ENCODE results near the gene IGSF23. TPM values are rescaled to one million over a fixed set of nuclear protein-coding genes. Genes with fewer than 3 reads are reported as not detected.
A peak's percentile ranks its signal among the peaks of the same experiment; 100 is the strongest.

The IGSF23 gene
- total and polyA plus RNA-seq, 2 of the 13 experiments (the other 11 are each of a cell fraction or from before 2014, with no cell fraction given), result 2.3 to 8.8 TPM

- H3K27ac ChIP-seq (ENCODE audit: extremely low read length, insufficient read depth, low read length), result peak overlapping the region; percentile 24
- in situ Hi-C loops (cut with HindIII; ENCODE audit: extremely low pct_ligation_motif_present, low pct_unique_long_range_greater_than_20kb), result loop anchor here (5.0 to 10.0 kb wide), 2 partner anchors 85 to 202 kb away; partner anchors contain the start of gene CBLC
- 4% methylated on average over 4 of the region's 4 CpGs for WGBS (ENCODE audit: low lambda C conversion rate)
- TF ChIP-seq PAXIP1 (CRISPR knock-in tag; conservative IDR thresholded peaks at IDR 0.05) (0 out of 2 replicates have a peak, but pooled peaks have one; percentile 2), POLR2A (IDR thresholded peaks at IDR 0.05; ENCODE audit: insufficient read depth in 1 of 2, low read depth in 2 of 2, low read length in 2 of 2) (no peak), THAP8 (CRISPR knock-in tag; IDR thresholded peaks at IDR 0.05; ENCODE audit: borderline replicate concordance) (no peak), MBNL3 (CRISPR knock-in tag; conservative IDR thresholded peaks at IDR 0.05) (no peak), SRF (IDR thresholded peaks at IDR 0.05; ENCODE audit: low read depth, low read length) (no peak), AFF4 (CRISPR knock-in tag; IDR thresholded peaks at IDR 0.05) (no peak), KDM4B (CRISPR knock-in tag; IDR thresholded peaks at IDR 0.05) (no peak), ZBTB37 (CRISPR knock-in tag; IDR thresholded peaks at IDR 0.05) (no peak), ZNF557 (CRISPR knock-in tag; IDR thresholded peaks at IDR 0.05) (no peak), ZNF34 (CRISPR knock-in tag; IDR thresholded peaks at IDR 0.05; ENCODE audit: borderline replicate concordance) (no peak), PPARG (CRISPR knock-in tag; conservative IDR thresholded peaks at IDR 0.05) (no peak), CBX1 (IDR thresholded peaks at IDR 0.05; ENCODE audit: low read depth) (no peak), ZNF574 (CRISPR knock-in tag; IDR thresholded peaks at IDR 0.05) (no peak)
Measured at GRCh38 chr19:44572581-44572900, 40.8 kb upstream of the IGSF23 start.

More at GRCh38 chr19:44572581-44572900, 40.8 kb upstream of the IGSF23 start:
- FAIRE-seq (no peak), ATAC-seq (no peak), DNase-seq (ENCODE audit: low spot score) (no peak)
- Histone ChIP-seq H3K36me3 (replicated peaks in 1 of 2; ENCODE audit: control insufficient read depth in 1 of 2, insufficient read depth in 2 of 2, low read length in 2 of 2) (no peaks in the 10 kb centered on the region), H3K27me3 (ENCODE audit: control insufficient read depth in 1 of 2, insufficient read depth in 2 of 2, low read length in 2 of 2) (no peaks in the 10 kb centered on the region), H3K4me1 (ENCODE audit: insufficient read depth, low read length) (peaks cover 36% of the 10 kb centered on the region), H3K4me2 (ENCODE audit: low read depth, low read length) (peak overlapping the region; percentile 78), H3K79me2 (ENCODE audit: insufficient read depth, low read length) (no peaks in the 10 kb centered on the region), H4K20me1 (ENCODE audit: insufficient read depth, low read length) (no peaks in the 10 kb centered on the region), H3K9me3 (ENCODE audit: low read length) (no peaks in the 10 kb centered on the region), H2AFZ (ENCODE audit: low read length) (no peak overlapping the region), H3K4me3 (replicated peaks in 1 of 3; ENCODE audit: insufficient read depth in 1 of 3, low read depth in 2 of 3, low read length in 3 of 3) (0 out of 6 replicates have a peak overlapping the region, but pooled peaks of 1 of the 3 experiments have one; percentile 60), H3K9ac (ENCODE audit: insufficient read depth, low read depth, low read length) (no peak overlapping the region)
- intact Hi-C loops (cut with micrococcal nuclease; ENCODE audit: unreplicated experiment), result loop anchor here (5.0 kb wide), 1 partner anchor 200 kb away; no protein-coding TSS in a partner anchor
- POLR2A ChIA-PET, result interaction anchor here (0.6 to 2.4 kb wide), 4 partner anchors 13 to 84 kb away, joined by 3 to 22 read pairs (median 10); no protein-coding TSS in a partner anchor
- no TSS peak for BruUV-seq (replicated peaks)
- CTCF ChIA-PET (ENCODE audit: low intra/inter-chr PET ratio, low total read pairs), result interaction anchor here (3.0 kb wide), 1 partner anchor 84 kb away, joined by 45 read pairs; no protein-coding TSS in a partner anchor
